Karpas-422 (cell line): ENCODE measurements around the gene CLINT1. TPM values are rescaled to one million over a fixed set of nuclear protein-coding genes. Genes with fewer than 3 reads are reported as not detected.

ENCODE experiments used
- DNase-seq: peaks from one replicate; pipeline ENCODE4 v3.0.0-alpha.2; 2015
- H2AFZ ChIP-seq: fragments of 200-600 bp; sonication (generic); 2 replicates; pipeline ENCODE4 v1.6.1; 2014; ENCODE audit warnings: antibody characterized with exemption, low read length, mixed read lengths
- H3K27ac ChIP-seq: fragments of 200-600 bp; sonication (generic); 2 replicates; pipeline ENCODE4 v1.5.1; 2014; ENCODE audit warnings: mild to moderate bottlenecking, low read length, moderate library complexity
- H3K27me3 ChIP-seq: fragments of 200-600 bp; sonication (generic); 2 replicates; pipeline ENCODE4 v1.6.1; 2014; ENCODE audit warnings: low read length, mixed read lengths
- H3K36me3 ChIP-seq: fragments of 200-600 bp; sonication (generic); 2 replicates; pipeline ENCODE4 v1.6.1; 2014; ENCODE audit warnings: low read length, mixed read lengths; ENCODE audit not compliant: insufficient read depth
- H3K4me1 ChIP-seq: fragments of 200-600 bp; sonication (generic); 2 replicates; pipeline ENCODE4 v1.6.1; 2014; ENCODE audit warnings: mild to moderate bottlenecking, low read length, mixed read lengths
- H3K4me2 ChIP-seq: fragments of 200-600 bp; sonication (generic); 2 replicates; pipeline ENCODE4 v1.6.1; 2014; ENCODE audit warnings: low read length, low read depth, mild to moderate bottlenecking; ENCODE audit not compliant: poor library complexity, severe bottlenecking
- H3K4me3 ChIP-seq: fragments of 200-600 bp; sonication (generic); 2 replicates; pipeline ENCODE4 v1.5.1; 2014; ENCODE audit warnings: mild to moderate bottlenecking, antibody characterized with exemption, low read length, mixed read lengths
- H3K79me2 ChIP-seq: fragments of 200-600 bp; sonication (generic); 2 replicates; pipeline ENCODE4 v1.6.1; 2014; ENCODE audit warnings: mild to moderate bottlenecking, low read length, mixed read lengths
- H3K9ac ChIP-seq: fragments of 200-600 bp; sonication (generic); 2 replicates; pipeline ENCODE4 v1.6.0; 2014; ENCODE audit warnings: low read length
- H3K9me2 ChIP-seq: fragments of 200-600 bp; sonication (generic), shearing (Covaris generic); replicated peaks from 2 replicates; pipeline ENCODE4 v1.6.0; 2014; ENCODE audit warnings: mild to moderate bottlenecking, low read length, moderate library complexity; ENCODE audit not compliant: insufficient read depth
- H3K9me3 ChIP-seq: fragments of 300-700, 200-600 bp; sonication (generic); 2 replicates; pipeline ENCODE4 v1.6.1; 2014; ENCODE audit warnings: low read length, mixed read lengths
- H4K20me1 ChIP-seq: fragments of 200-600 bp; sonication (generic); 2 replicates; pipeline ENCODE4 v1.6.1; 2014; ENCODE audit warnings: mild to moderate bottlenecking, antibody characterized with exemption, low read length, low read depth; ENCODE audit not compliant: insufficient read depth
- total RNA-seq: library from RNA; depleted of rRNA; stranded (reverse); fragments of >200 nt; shearing (Covaris generic); gene quantifications from 2 replicates; pipeline ENCODE4 v1.2.3, GENCODE V29; 2014; ENCODE audit warnings: low replicate concordance

Gene CLINT1
- total RNA-seq, 1 experiment from 2014 or later, result 87.7 TPM

GRCh38 chr5:157836121-157836753 is 22.7 kb downstream of the CLINT1 start:
- Histone ChIP-seq H3K9me2 (no peaks in the 10 kb centered on the region), H3K9ac (no peak overlapping the region), H4K20me1 (peaks cover 4% of the 10 kb centered on the region; the same call in 1 of the 2 replicates), H3K79me2 (peaks cover 98% of the 10 kb centered on the region), H3K4me1 (peaks cover 49% of the 10 kb centered on the region), H3K27me3 (no peaks in the 10 kb centered on the region), H3K27ac (no peak overlapping the region), H2AFZ (no peak overlapping the region), H3K9me3 (no peaks in the 10 kb centered on the region), H3K4me3 (no peak overlapping the region), H3K4me2 (no peak overlapping the region), H3K36me3 (no peaks in the 10 kb centered on the region)
- DNase-seq, result no peak

GRCh38 chr5:157835041-157835440 is 23.9 kb downstream of the CLINT1 start:
- Histone ChIP-seq H3K27ac (peak overlapping the region; percentile 3), H3K4me3 (no peak overlapping the region), H3K4me2 (no peak overlapping the region), H3K9me3 (no peaks in the 10 kb centered on the region), H3K27me3 (no peaks in the 10 kb centered on the region), H4K20me1 (peaks cover 4% of the 10 kb centered on the region; the same call in 1 of the 2 replicates), H3K9me2 (no peaks in the 10 kb centered on the region), H3K36me3 (no peaks in the 10 kb centered on the region), H2AFZ (no peak overlapping the region), H3K4me1 (peaks cover 61% of the 10 kb centered on the region), H3K9ac (no peak overlapping the region), H3K79me2 (peaks cover 97% of the 10 kb centered on the region)
- no peak for DNase-seq

GRCh38 chr5:157828944-157829639 is 29.9 kb downstream of the CLINT1 start:
- H3K9me3 ChIP-seq, result no peaks in the 10 kb centered on the region
- H3K79me2 ChIP-seq, result peaks cover 99% of the 10 kb centered on the region
- H3K27me3 ChIP-seq, result no peaks in the 10 kb centered on the region
- H3K27ac ChIP-seq, result peak overlapping the region; percentile 74; the same call in 1 of the 2 replicates
- peaks cover 72% of the 10 kb centered on the region for H3K4me1 ChIP-seq
- H3K9me2 ChIP-seq, result no peaks in the 10 kb centered on the region
- no peak overlapping the region for H3K9ac ChIP-seq
- H2AFZ ChIP-seq, result no peak overlapping the region
- peak; percentile 53 for DNase-seq
- H3K36me3 ChIP-seq, result 0 out of 2 replicates have a peak, but pooled peaks cover 3% of the 10 kb centered on the region
- no peaks in the 10 kb centered on the region for H4K20me1 ChIP-seq
- no peak overlapping the region for H3K4me3 ChIP-seq
- H3K4me2 ChIP-seq, result no peak overlapping the region

GRCh38 chr5:157828105-157828943 is 30.6 kb downstream of the CLINT1 start:
- no peak overlapping the region for H3K4me2 ChIP-seq
- H3K36me3 ChIP-seq, result 0 out of 2 replicates have a peak, but pooled peaks cover 3% of the 10 kb centered on the region
- H2AFZ ChIP-seq, result no peak overlapping the region
- H3K79me2 ChIP-seq, result peaks cover 99% of the 10 kb centered on the region
- H3K4me1 ChIP-seq, result peaks cover 65% of the 10 kb centered on the region
- peak overlapping the region; percentile 55; the same call in 1 of the 2 replicates for H3K27ac ChIP-seq
- no peaks in the 10 kb centered on the region for H3K9me3 ChIP-seq
- no peak for DNase-seq
- H3K4me3 ChIP-seq, result no peak overlapping the region
- H4K20me1 ChIP-seq, result no peaks in the 10 kb centered on the region
- H3K9me2 ChIP-seq, result no peaks in the 10 kb centered on the region
- no peaks in the 10 kb centered on the region for H3K27me3 ChIP-seq
- H3K9ac ChIP-seq, result no peak overlapping the region

- Histone ChIP-seq H3K4me1 (peaks cover 56% of the 10 kb centered on the region), H3K9ac (no peak overlapping the region), H3K79me2 (peaks cover 99% of the 10 kb centered on the region), H3K9me3 (no peaks in the 10 kb centered on the region), H3K4me3 (no peak overlapping the region), H3K9me2 (no peaks in the 10 kb centered on the region), H2AFZ (no peak overlapping the region), H4K20me1 (no peaks in the 10 kb centered on the region), H3K4me2 (no peak overlapping the region), H3K27me3 (no peaks in the 10 kb centered on the region), H3K36me3 (peaks cover 3% of the 10 kb centered on the region; the same call in 1 of the 2 replicates), H3K27ac (no peak overlapping the region)
- no peak for DNase-seq
Measured at GRCh38 chr5:157827423-157827822, 31.5 kb downstream of the CLINT1 start.

GRCh38 chr5:157823655-157824054 is 35.3 kb downstream of the CLINT1 start:
- no peak overlapping the region for H3K9ac ChIP-seq
- H3K27me3 ChIP-seq, result no peaks in the 10 kb centered on the region
- H3K36me3 ChIP-seq, result peaks cover 3% of the 10 kb centered on the region; the same call in 1 of the 2 replicates
- peaks cover 100% of the 10 kb centered on the region for H3K79me2 ChIP-seq
- no peaks in the 10 kb centered on the region for H3K9me3 ChIP-seq
- H3K27ac ChIP-seq, result no peak overlapping the region
- DNase-seq, result no peak
- H3K4me2 ChIP-seq, result no peak overlapping the region
- peaks cover 26% of the 10 kb centered on the region for H3K4me1 ChIP-seq
- H3K4me3 ChIP-seq, result no peak overlapping the region
- peaks cover 9% of the 10 kb centered on the region; the same call in 1 of the 2 replicates for H4K20me1 ChIP-seq
- H2AFZ ChIP-seq, result no peak overlapping the region
- no peaks in the 10 kb centered on the region for H3K9me2 ChIP-seq

- Histone ChIP-seq H3K4me2 (no peak overlapping the region), H3K9me3 (no peaks in the 10 kb centered on the region), H3K27ac (no peak overlapping the region), H3K9me2 (no peaks in the 10 kb centered on the region), H3K4me3 (no peak overlapping the region), H3K36me3 (peaks cover 6% of the 10 kb centered on the region), H3K27me3 (no peaks in the 10 kb centered on the region), H3K79me2 (peaks cover 97% of the 10 kb centered on the region), H3K4me1 (peaks cover 19% of the 10 kb centered on the region), H3K9ac (no peak overlapping the region), H2AFZ (no peak overlapping the region), H4K20me1 (peaks cover 18% of the 10 kb centered on the region)
- DNase-seq, result no peak
Measured at GRCh38 chr5:157821822-157822622, 36.9 kb downstream of the CLINT1 start.
